Measurements from ENCODE around the gene PYGB.

The PYGB gene

DNA sequence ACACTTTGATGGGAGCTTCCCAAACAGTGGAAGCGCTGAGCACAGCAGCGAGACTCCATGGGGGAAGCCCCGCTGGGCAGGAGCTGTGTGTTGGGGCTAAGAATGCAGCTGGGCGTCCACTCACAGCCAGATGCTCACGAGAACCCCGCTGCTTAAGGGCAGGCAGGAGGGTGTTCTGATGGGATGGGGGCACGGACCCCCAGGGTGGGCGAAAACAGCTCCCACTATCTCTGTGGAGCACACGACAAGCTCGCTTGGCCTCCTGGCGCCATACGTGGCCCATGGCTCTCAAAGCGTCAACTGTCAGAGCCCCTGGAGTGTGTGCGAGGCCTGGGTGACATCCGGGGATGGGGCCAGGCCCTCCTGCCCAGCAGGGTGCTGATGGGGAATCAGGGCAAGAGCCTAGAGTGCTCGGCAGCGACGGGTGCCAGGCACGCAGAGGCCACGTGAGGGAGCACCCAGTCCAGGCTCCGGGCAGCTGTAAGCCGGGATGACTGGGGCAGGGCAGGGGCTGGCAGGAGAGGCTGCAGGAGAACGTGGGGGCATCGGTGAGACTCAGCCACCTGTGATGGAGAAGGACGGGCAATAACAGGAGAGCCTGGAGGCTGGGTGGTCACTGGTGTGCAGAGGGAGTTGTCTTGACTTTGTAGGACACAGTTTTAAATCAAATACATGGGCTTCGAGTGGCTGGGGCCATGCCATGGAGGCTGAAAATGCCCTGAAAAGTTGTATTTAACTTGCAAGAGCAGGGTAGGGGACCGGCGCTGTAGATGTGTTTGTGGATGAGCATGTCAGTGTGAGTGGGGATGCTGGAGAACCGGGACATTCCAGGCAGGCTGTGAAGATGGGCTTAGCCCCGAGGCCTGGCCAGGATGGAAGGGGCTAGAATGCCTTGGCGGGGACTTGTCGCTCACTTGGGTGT is 27.3 kb downstream of the PYGB start:
- no peaks in the 10 kb centered on the region for H3K9me3 Mint-ChIP-seq
- no peaks in the 10 kb centered on the region for H3K27me3 Mint-ChIP-seq
- peak overlapping the region; percentile 31 for H3K27ac Mint-ChIP-seq
- no peak overlapping the region for H3K4me3 Mint-ChIP-seq
- no peaks in the 10 kb centered on the region for H3K4me1 Mint-ChIP-seq (ENCODE audit: low read depth)
- peaks cover 29% of the 10 kb centered on the region for H3K36me3 Mint-ChIP-seq (ENCODE audit: low read depth)

DNA sequence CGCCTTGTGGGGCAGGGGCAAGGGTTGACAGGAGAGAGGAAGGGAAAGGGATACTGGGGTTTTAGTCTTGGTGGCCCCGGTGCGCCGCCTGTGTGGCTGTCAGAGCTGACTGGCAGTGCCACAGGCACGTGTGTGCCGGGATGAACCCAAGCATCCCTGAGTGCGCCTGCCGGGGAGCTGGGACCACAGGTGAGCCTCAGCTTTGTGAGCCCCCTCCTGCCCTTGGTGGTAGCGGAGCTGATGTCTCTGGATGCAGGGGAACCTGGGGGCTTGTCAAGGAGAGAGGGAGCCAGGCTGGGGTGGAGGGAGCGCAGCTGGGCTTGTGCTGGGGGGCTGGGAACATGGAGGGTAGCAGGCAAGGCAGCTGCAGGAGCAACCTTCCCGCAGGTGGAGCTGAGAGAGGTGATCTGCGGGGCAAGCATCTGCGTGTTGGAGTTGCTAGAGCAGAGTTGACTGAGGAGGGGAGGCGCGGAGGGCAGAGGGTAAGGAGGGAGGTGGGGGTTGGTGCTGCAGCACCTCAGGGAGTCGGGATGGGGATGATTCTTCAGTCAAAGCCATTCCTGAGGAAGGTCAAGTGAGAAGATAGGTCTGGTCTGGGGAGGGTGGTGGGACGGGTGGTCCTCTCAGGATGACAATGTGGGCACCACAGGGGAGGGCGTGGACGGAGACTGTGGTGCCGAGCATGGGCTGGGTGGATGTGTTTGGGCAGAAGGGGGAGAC is 28.1 kb downstream of the PYGB start:
- H3K27me3 Mint-ChIP-seq = no peaks in the 10 kb centered on the region
- no peak overlapping the region for H3K4me3 Mint-ChIP-seq
- H3K4me1 Mint-ChIP-seq (ENCODE audit: low read depth) = no peaks in the 10 kb centered on the region
- no peaks in the 10 kb centered on the region for H3K9me3 Mint-ChIP-seq
- H3K36me3 Mint-ChIP-seq (ENCODE audit: low read depth) = peaks cover 26% of the 10 kb centered on the region
- peak overlapping the region; percentile 31 for H3K27ac Mint-ChIP-seq

DNA sequence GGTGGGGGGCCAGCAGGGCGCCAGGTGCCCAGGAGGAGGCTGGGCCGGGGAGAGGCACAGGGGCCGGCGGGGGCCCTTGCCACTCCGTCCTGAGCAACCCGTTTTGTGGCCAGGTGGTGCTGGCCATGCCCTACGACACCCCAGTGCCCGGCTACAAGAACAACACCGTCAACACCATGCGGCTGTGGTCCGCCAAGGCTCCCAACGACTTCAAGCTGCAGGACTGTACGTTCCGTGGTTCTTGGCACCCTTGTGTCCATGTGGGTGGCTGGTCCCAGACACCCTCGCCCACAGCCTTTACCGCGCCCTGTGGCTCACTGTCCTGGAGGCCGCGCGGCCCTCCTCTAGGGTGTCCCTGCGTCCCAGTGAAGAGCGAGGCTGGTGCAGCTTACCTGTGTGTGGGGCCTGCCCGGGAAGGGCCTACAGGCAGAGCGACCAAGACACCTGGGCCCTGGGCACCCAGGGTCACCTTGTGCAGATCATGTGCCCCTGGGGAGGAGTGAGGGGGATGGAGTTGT is 28.7 kb downstream of the PYGB start:
- Mint-ChIP-seq H3K4me1 (ENCODE audit: low read depth) (no peaks in the 10 kb centered on the region), H3K27ac (no peak overlapping the region), H3K9me3 (no peaks in the 10 kb centered on the region), H3K4me3 (no peak overlapping the region), H3K36me3 (ENCODE audit: low read depth) (peaks cover 21% of the 10 kb centered on the region), H3K27me3 (no peaks in the 10 kb centered on the region)

DNA sequence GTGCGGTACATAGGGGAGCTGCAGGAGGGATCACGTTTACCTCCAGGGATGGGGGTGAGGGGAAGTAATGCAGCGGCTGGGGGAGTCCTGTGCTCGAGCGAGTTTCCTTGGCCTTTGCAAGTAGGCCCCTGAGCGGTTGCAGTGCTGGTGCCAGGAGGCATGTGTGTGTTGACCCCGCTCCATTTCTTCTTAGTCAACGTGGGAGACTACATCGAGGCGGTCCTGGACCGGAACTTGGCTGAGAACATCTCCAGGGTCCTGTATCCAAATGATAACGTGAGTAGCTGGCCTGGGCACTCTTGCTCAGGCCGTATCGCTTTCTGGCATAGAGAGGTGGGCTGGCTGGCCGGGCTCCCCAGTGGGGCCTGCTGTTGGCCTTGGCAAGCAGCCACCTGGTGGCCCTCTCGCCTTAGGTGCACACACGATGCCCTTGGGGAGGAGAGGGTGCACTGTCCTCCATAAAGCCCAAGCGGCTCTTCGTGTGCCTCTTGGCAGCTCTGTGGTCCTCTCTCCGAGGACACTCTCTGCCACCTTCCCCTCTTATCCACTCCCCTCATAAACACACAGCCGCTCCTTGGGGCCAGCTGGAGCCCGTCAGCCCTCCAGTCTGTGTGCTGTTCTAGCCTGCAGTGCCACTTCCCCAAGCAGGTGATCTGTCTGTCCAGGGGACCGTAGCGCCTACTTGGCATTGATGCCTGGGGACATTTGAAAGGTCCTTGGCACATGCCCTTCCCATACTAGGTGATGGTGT is 29.3 kb downstream of the PYGB start:
- no peaks in the 10 kb centered on the region for H3K27me3 Mint-ChIP-seq
- H3K27ac Mint-ChIP-seq = no peak overlapping the region
- H3K4me3 Mint-ChIP-seq = no peak overlapping the region
- peaks cover 18% of the 10 kb centered on the region for H3K36me3 Mint-ChIP-seq (ENCODE audit: low read depth)
- no peaks in the 10 kb centered on the region for H3K4me1 Mint-ChIP-seq (ENCODE audit: low read depth)
- H3K9me3 Mint-ChIP-seq = no peaks in the 10 kb centered on the region

DNA sequence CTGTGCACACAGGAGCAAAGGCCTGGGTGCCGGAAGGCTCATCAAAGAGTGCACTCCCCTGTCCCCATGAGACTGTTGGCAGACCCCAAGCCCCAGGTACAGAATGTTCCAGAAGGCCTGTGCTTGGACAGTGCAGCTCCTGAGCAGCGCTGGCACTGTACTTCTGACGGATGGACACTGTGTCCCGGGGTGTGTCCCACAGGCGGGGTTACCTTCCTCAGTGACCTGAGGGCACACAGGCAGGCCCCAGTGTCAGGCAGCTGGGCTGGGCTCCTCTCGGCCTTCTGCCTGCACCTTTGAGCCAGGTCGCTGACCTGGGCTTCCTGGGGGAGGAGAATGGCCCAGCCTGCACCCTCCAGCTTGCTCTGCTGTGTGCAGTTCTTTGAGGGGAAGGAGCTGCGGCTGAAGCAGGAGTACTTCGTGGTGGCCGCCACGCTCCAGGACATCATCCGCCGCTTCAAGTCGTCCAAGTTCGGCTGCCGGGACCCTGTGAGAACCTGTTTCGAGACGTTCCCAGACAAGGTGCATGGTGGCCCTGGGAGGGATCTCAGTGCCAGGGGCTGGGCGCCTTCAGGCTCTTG is 30.1 kb downstream of the PYGB start:
- Mint-ChIP-seq H3K27ac (no peak overlapping the region), H3K4me3 (no peak overlapping the region), H3K36me3 (ENCODE audit: low read depth) (peaks cover 21% of the 10 kb centered on the region), H3K4me1 (ENCODE audit: low read depth) (no peaks in the 10 kb centered on the region), H3K9me3 (no peaks in the 10 kb centered on the region), H3K27me3 (no peaks in the 10 kb centered on the region)

DNA sequence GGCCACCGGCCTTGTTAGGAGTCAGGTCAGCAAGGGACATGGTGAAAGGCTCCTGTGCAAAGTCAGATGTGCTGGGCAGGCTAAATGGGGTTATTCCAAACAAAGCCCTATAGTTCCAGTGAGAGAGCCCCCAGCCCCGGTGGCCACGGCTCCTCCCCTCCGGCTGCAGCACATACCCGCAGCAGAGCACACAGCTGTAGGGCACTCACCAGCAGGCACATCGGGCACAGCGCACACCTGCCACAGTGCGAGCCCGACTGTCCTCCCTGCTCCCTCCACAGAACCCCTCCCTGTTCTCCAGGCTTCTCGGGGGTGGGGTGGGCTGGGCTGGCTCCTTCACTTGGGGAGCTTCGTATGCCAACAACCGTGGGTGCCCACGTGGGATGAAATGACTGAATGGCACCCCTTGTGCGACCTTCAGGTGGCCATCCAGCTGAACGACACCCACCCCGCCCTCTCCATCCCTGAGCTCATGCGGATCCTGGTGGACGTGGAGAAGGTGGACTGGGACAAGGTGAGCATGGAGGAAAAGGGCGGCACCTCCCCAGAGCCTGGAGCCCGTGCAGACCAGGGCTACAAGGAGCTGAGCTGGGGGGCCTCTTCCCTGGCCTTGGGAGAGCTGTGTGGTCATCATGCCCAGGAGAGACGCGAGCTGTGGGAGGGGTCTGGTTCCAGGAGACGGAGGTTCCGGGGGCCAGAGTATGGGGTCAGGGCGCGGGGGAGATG is 30.9 kb downstream of the PYGB start:
- Mint-ChIP-seq H3K36me3 (ENCODE audit: low read depth) (peaks cover 23% of the 10 kb centered on the region), H3K9me3 (no peaks in the 10 kb centered on the region), H3K27ac (no peak overlapping the region), H3K4me1 (ENCODE audit: low read depth) (no peaks in the 10 kb centered on the region), H3K4me3 (no peak overlapping the region), H3K27me3 (no peaks in the 10 kb centered on the region)

DNA sequence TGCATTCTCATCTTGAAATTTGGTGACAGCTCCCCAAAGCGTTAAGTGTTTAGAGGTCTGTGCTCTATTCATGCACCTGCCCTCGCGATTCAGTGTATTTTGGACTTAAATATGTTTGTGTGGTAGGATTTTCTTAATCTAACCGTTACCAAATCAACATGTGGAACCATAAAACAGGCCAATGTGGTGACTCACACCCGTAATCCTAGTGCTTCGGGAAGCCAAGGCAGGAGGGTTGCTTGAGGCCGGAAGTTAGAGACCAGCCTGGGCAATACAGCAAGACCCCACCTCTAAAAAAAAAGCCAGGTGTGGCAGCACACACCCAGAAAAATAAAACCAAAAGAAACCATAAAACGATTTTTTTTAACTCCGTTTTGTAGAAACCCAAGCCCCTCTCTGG is 31.5 kb downstream of the PYGB start:
- H3K4me1 Mint-ChIP-seq (ENCODE audit: low read depth) = no peaks in the 10 kb centered on the region
- no peaks in the 10 kb centered on the region for H3K9me3 Mint-ChIP-seq
- H3K4me3 Mint-ChIP-seq = no peak overlapping the region
- H3K27ac Mint-ChIP-seq = no peak overlapping the region
- peaks cover 20% of the 10 kb centered on the region for H3K36me3 Mint-ChIP-seq (ENCODE audit: low read depth)
- no peaks in the 10 kb centered on the region for H3K27me3 Mint-ChIP-seq

DNA sequence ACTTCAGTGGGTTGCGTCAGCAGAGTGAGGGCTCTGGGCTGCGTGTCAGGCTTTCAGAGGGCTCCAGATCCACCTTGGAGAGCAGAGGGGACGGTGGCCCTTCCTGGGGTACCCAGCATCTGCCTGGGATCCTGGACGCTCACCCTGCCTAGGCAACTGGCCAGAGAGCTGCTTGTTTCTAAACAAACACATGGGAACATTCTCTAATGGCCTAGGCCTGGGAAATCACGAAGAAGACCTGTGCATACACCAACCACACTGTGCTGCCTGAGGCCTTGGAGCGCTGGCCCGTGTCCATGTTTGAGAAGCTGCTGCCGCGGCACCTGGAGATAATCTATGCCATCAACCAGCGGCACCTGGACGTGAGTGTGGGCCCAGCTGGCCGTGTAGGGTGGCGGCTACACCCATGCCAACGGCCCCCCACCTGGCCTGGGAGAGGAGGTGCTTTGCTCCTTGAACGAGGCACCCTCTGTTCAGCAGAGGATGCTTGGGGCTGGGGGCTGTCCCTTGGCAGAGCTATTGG is 32.2 kb downstream of the PYGB start:
- H3K4me3 Mint-ChIP-seq = no peak overlapping the region
- no peaks in the 10 kb centered on the region for H3K4me1 Mint-ChIP-seq (ENCODE audit: low read depth)
- H3K27me3 Mint-ChIP-seq = no peaks in the 10 kb centered on the region
- H3K9me3 Mint-ChIP-seq = no peaks in the 10 kb centered on the region
- no peak overlapping the region for H3K27ac Mint-ChIP-seq
- H3K36me3 Mint-ChIP-seq (ENCODE audit: low read depth) = peaks cover 20% of the 10 kb centered on the region

DNA sequence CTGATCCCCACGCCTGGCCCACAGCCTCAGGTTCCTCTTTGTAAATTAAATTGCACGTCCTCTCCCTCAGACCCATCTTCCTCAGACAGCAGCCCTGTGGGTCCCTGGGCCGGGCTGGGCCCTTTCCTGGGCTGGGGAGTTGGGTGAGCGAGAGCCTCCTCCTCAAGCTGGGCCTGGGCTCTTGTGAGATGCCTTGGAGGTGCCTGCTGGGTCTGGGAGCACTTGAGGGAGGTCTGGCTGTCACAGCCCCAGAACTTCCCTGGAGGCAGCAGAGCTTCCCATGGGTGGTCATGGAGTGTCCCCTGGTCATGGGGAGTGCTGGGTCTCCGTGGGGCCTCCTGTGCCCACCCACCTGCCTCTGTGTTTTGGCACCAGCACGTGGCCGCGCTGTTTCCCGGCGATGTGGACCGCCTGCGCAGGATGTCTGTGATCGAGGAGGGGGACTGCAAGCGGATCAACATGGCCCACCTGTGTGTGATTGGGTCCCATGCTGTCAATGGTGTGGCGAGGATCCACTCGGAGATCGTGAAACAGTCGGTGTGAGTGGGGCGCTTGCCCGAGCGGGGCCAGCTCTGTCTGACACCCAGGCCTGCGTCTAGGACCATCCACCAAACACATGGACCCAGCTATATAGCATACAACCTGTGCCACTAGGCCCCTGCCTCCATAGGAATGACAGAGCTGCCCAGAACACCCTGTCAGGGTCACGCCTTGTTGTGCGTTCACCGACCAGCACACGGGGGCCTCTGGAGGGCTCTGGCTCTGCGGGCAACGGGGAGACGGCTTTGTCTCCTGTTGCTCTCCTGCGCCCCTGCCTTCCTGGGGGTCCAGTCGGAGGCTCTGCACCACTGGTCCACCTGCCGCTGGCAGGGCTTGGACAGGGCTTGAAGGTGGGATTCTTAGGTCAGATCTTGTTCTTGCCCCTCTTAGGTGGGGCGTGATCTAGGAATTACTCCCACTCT is 33.0 kb downstream of the PYGB start:
- Mint-ChIP-seq H3K9me3 (no peaks in the 10 kb centered on the region), H3K36me3 (ENCODE audit: low read depth) (peaks cover 23% of the 10 kb centered on the region)

DNA sequence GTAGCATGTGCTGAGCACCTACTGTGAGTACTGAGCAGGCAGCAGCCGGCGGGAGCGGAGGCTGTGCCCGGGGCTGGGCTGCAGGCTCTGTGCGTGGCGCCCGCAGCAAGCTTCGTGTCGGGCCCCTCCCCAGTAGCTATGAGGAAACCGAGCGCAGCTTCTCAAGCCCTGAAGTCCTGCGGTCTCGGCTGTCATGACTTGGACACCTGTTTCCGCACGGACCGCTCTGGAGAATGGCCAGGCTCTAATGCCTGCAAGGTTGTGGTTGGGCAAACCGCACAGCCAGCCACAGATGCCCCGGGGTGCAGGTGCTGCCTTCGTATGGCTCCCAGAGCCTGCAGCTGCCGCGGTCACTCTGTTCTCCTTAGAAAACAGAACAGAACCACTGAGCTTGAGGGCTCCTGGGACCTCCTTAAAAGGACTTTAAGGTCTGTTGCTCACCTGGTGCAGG is 33.7 kb downstream of the PYGB start:
- Mint-ChIP-seq H3K4me1 (ENCODE audit: low read depth) (no peaks in the 10 kb centered on the region), H3K27me3 (no peaks in the 10 kb centered on the region), H3K4me3 (no peak overlapping the region), H3K9me3 (no peaks in the 10 kb centered on the region), H3K27ac (no peak overlapping the region), H3K36me3 (ENCODE audit: low read depth) (peaks cover 25% of the 10 kb centered on the region)

More for the DNA sequence above, 33.0 kb downstream of the PYGB start:
- Mint-ChIP-seq H3K4me1 (ENCODE audit: low read depth) (no peaks in the 10 kb centered on the region), H3K27ac (no peak overlapping the region), H3K27me3 (no peaks in the 10 kb centered on the region), H3K4me3 (no peak overlapping the region)

DNA sequence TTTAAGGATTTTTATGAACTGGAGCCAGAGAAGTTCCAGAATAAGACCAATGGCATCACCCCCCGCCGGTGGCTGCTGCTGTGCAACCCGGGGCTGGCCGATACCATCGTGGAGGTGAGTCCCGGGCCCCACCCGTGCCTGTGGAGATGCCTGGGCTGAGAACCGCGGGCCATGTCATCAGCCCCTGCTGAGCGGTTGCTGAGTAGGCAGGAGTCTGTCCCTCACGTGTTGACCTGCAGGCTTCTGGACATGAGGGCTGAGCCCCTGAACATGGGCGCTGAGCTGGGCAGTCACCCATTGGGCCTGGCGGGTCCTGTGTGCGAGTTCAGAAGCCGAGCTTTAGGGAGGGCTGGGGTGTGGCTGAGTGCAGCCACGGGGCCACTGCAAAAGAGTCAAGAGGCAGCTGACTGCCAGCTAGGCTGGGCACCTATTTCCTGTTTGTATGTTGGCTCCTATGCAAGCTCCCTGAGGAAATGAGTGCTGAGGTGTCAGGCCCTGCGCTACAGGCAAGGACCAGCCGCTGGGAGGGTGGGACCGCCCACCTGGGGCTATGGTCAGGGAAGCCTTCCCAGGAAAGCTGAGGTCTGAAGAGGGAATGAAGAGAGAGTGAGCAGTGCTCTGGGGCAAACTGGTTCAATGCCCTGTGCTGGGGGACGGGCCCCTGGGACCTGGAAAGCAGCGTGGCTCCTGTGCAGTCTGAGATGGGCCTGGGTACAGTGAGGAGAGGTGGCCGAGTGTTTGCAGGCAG is 34.3 kb downstream of the PYGB start:
- peak overlapping the region; percentile 63 for H3K27ac Mint-ChIP-seq
- peaks cover 30% of the 10 kb centered on the region for H3K36me3 Mint-ChIP-seq (ENCODE audit: low read depth)
- no peaks in the 10 kb centered on the region for H3K9me3 Mint-ChIP-seq
- no peak overlapping the region for H3K4me3 Mint-ChIP-seq
- no peaks in the 10 kb centered on the region for H3K27me3 Mint-ChIP-seq
- H3K4me1 Mint-ChIP-seq (ENCODE audit: low read depth) = no peaks in the 10 kb centered on the region

DNA sequence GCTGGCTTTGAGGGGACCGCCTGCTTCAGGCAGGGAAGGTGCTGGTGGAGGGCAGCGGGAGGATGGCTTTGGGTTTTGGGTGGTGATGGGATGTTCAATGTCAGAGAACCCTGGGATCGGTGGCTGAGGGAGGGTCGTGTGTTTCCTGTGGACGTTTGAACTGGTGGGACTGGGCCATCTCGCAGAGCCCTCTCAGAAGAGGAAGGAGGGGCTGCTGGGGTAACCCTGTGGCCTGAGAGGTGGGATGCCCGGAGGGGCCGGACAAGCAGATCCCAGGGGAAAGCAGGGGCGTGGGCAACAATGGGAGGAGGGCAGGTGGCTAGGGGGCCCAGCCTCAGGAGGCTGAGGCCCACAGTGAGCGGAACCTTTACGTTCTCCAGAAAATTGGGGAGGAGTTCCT is 34.9 kb downstream of the PYGB start:
- H3K27me3 Mint-ChIP-seq = no peaks in the 10 kb centered on the region
- no peak overlapping the region for H3K4me3 Mint-ChIP-seq
- no peaks in the 10 kb centered on the region for H3K9me3 Mint-ChIP-seq
- H3K27ac Mint-ChIP-seq = peak overlapping the region; percentile 63
- H3K36me3 Mint-ChIP-seq (ENCODE audit: low read depth) = peaks cover 29% of the 10 kb centered on the region
- H3K4me1 Mint-ChIP-seq (ENCODE audit: low read depth) = no peaks in the 10 kb centered on the region

All from stimulated activated naive CD8-positive, alpha-beta T cell treated with anti-CD3 and anti-CD28 coated beads, Interleukin-15, Interleukin-2, amounts not matched to agents 100 ng/mL and 50 ng/mL, for 24 hours (primary cell).